NB4 (cell line): ENCODE data around the gene RAPGEF6.

Experiments used
- DNase-seq: peaks from one replicate; pipeline ENCODE4 v3.0.0; 2010; ENCODE audit warnings: low read depth
- H3K4me3 ChIP-seq: one replicate; pipeline ENCODE4 v1.5.1; 2011; ENCODE audit warnings: mild to moderate bottlenecking, low read depth, low read length, moderate library complexity
- CTCF ChIP-seq: IDR thresholded peaks from one replicate; pipeline ENCODE4 v1.5.1; 2012; ENCODE audit warnings: low read depth, low read length
- MAX ChIP-seq: IDR thresholded peaks from 2 replicates; pipeline ENCODE4 v1.6.1; 2011; ENCODE audit warnings: low read depth, low read length
- MYC ChIP-seq: IDR thresholded peaks from 2 replicates; pipeline ENCODE4 v1.6.1; 2011; ENCODE audit warnings: low read depth, low read length
- POLR2A ChIP-seq: IDR thresholded peaks from 2 replicates; pipeline ENCODE4 v1.6.1; 2011; ENCODE audit warnings: mild to moderate bottlenecking; ENCODE audit not compliant: insufficient read length; ENCODE audit errors: extremely low read depth

The RAPGEF6 gene

DNA sequence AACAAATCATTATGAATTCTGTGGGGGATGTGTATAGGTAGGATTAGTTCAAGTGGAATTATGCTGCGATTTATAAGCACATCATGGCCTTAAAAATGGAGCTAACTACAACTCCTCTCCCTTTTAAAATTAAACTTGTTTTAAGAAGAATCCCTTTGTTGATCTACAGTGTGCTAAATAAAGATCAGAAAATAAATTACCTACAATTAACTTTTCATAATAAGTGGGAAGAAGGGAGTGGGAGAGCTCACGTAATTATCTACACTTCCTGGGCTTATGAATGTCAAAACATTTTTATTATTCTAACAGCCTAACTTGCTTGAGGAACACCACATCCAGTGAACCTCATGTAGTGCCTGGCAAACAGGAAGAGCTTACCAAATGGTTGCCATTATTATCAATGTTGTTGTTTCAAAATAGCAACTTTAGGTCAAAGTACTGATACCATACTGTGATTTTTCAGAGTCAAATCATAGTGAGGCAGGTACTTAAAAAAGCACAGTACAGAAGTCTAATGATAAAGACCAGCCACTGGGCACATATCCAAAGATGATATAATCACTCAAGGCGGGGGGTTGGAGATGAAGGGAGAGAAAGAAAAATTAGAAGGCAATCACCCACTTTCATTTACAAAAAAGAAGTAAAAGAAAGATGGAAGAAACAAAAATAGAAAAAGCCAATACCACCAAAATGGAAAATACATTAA is 174.0 kb downstream of the RAPGEF6 start:
- H3K4me3 ChIP-seq: no peak overlapping the region
- DNase-seq: no peak
- TF ChIP-seq MAX: no peak
- no peak for TF ChIP-seq MYC
- no peak for TF ChIP-seq CTCF
- TF ChIP-seq POLR2A: no peak

GRCh38 chr5:131460133-131460532 is 174.9 kb downstream of the RAPGEF6 start:
- DNase-seq: no peak
- TF ChIP-seq POLR2A: no peak
- no peak for TF ChIP-seq MAX
- TF ChIP-seq MYC: no peak
- TF ChIP-seq CTCF: no peak

GRCh38 chr5:131459216-131459615 is 175.8 kb downstream of the RAPGEF6 start:
- no peak overlapping the region for H3K4me3 ChIP-seq
- TF ChIP-seq POLR2A (no peak), CTCF (no peak), MAX (no peak), MYC (no peak)
- DNase-seq: no peak

More at GRCh38 chr5:131460133-131460532, 174.9 kb downstream of the RAPGEF6 start:
- H3K4me3 ChIP-seq: no peak overlapping the region

DNA sequence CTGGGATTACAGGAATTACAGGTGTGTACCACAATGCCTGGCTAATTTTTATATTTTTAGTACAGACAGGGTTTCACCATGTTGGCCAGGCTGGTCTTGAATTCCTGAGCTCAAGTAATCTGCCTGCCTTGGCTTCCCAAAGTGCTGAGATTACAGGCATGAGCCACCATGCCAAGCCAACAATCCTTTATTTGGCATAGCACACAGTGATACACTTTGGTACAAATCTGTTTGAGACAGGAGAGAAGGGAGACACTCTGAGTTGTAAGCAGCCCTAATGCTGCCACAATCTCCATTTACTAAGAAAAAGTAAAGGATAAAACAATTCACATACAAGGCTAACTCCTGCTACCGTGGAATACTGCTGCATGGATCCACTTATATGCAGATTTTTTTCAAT is 177.8 kb downstream of the RAPGEF6 start:
- DNase-seq: no peak
- no peak for TF ChIP-seq MYC
- no peak for TF ChIP-seq CTCF
- TF ChIP-seq MAX: no peak
- no peak for TF ChIP-seq POLR2A

DNA sequence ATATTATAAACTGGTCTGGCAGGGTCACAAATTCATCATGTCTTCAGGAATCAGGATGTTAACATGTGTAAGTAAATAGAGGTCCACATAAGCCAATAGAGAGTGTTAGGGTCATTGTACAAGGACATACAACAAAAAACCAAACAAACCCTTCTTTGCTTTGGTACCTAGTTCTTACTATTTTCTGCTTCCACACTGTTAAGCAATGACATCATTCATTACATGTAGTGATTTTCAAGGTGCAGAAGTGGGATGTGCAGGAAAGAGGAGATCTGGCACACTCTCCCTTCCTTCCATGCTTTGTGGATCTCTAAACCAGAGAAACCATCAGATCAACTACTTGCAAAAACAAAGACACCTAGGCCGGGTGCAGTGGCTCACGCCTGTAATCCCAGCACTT is 184.1 kb downstream of the RAPGEF6 start:
- TF ChIP-seq MYC: no peak
- no peak for TF ChIP-seq POLR2A
- H3K4me3 ChIP-seq: no peak overlapping the region
- no peak for DNase-seq

More for the DNA sequence above, 177.8 kb downstream of the RAPGEF6 start:
- no peak overlapping the region for H3K4me3 ChIP-seq

- TF ChIP-seq MYC (no peak), MAX (no peak), CTCF (no peak), POLR2A (no peak)
These were observed 193.8 kb downstream of the RAPGEF6 start for GRCh38 chr5:131441184-131441583.

More at GRCh38 chr5:131441184-131441583, 193.8 kb downstream of the RAPGEF6 start:
- H3K4me3 ChIP-seq: no peak overlapping the region
- no peak for DNase-seq
